ENCODE results near the gene TBC1D17. TPM values are rescaled to one million over a fixed set of nuclear protein-coding genes. Genes with fewer than 3 reads are reported as not detected.

The TBC1D17 gene
- total and polyA plus RNA-seq, 7 donors: 13.4 to 41.0 (median 26.1) TPM

GRCh38 chr19:49864890-49865289 lies 12.6 kb upstream of the TBC1D17 start:
- 91 to 93% methylated on average over 13 of the region's 13 CpGs for WGBS, 2 donors
- Histone ChIP-seq H3K4me1 (peaks cover 0 to 54% (median 47%) of the 10 kb centered on the region in 4 donors), H3K9me3 (no peaks in the 10 kb centered on the region), H3K27me3 (no peaks in the 10 kb centered on the region), H3K36me3 (peaks cover 3 to 40% (median 18%) of the 10 kb centered on the region in 4 donors), H3K4me3 (no peak overlapping the region), H3K27ac (peak overlapping the region; percentile 21 to 96 (median 58))
- DNase-seq: no peak
- intact Hi-C loops (cut with DNase I): no loop called here
- TF ChIP-seq EP300 (IDR thresholded peaks at IDR 0.05) (no peak), CTCF (IDR thresholded peaks at IDR 0.05) (no peak), POLR2A (IDR thresholded peaks at IDR 0.05) (no peak), POLR2AphosphoS5 (IDR thresholded peaks at IDR 0.05) (no peak)

- Histone ChIP-seq H3K9me3 (no peaks in the 10 kb centered on the region), H3K27me3 (no peaks in the 10 kb centered on the region), H3K4me1 (peaks cover 0 to 50% (median 46%) of the 10 kb centered on the region in 4 donors), H3K36me3 (peaks cover 6 to 34% (median 11%) of the 10 kb centered on the region in 4 donors), H3K27ac (peak within 1 kb of the TSS; percentile 90 to 96 (median 92)), H3K4me3 (peak within 1 kb of the TSS; percentile 65 to 81 (median 70))
- TF ChIP-seq POLR2AphosphoS5 (IDR thresholded peaks at IDR 0.05) (peak; percentile 65 to 90 (median 82)), CTCF (IDR thresholded peaks at IDR 0.05) (no peak), POLR2A (IDR thresholded peaks at IDR 0.05) (peak; percentile 49), EP300 (IDR thresholded peaks at IDR 0.05) (no peak)
- intact Hi-C loops (cut with DNase I): no loop called here
- WGBS, 2 donors: 0 to 1% methylated on average over 65 of the region's 65 CpGs
- DNase-seq: peak; percentile 95
Measured at GRCh38 chr19:49866933-49867782, 10.3 kb upstream of the TBC1D17 start, which contains the start of gene PNKP. PNKP (minus strand) TSS chr19:49867576; CDS start chr19:49867204, 372 bp downstream.

GRCh38 chr19:49869009-49869483 lies 8.5 kb upstream of the TBC1D17 start:
- intact Hi-C loops (cut with DNase I): no loop called here
- no peak for DNase-seq
- TF ChIP-seq EP300 (IDR thresholded peaks at IDR 0.05) (no peak), POLR2A (IDR thresholded peaks at IDR 0.05) (no peak), CTCF (IDR thresholded peaks at IDR 0.05) (no peak), POLR2AphosphoS5 (IDR thresholded peaks at IDR 0.05) (peak in 3 of 4 donors; percentile 19 to 40 (median 37))
- Histone ChIP-seq H3K27me3 (no peaks in the 10 kb centered on the region), H3K9me3 (no peaks in the 10 kb centered on the region), H3K4me3 (peak overlapping the region; percentile 8 to 64 (median 34)), H3K4me1 (peaks cover 0 to 53% (median 49%) of the 10 kb centered on the region in 4 donors), H3K27ac (peak overlapping the region; percentile 90 to 96 (median 92)), H3K36me3 (peaks cover 0 to 27% (median 5%) of the 10 kb centered on the region in 4 donors)
- 1 to 4% methylated on average over 15 of the region's 15 CpGs for WGBS, 2 donors

GRCh38 chr19:49869484-49870308 lies 7.8 kb upstream of the TBC1D17 start:
- WGBS, 2 donors: 1% methylated on average over 67 of the region's 67 CpGs
- H3K4me3 ChIP-seq: peak overlapping the region; percentile 42 to 64 (median 56)
- H3K27ac ChIP-seq: peak overlapping the region; percentile 91 to 96 (median 92)
- intact Hi-C loops (cut with DNase I): no loop called here
- H3K36me3 ChIP-seq: peaks cover 0 to 24% (median 5%) of the 10 kb centered on the region in 4 donors
- no peaks in the 10 kb centered on the region for H3K27me3 ChIP-seq
- TF ChIP-seq POLR2AphosphoS5 (IDR thresholded peaks at IDR 0.05) (peak; percentile 84 to 87 (median 86)), EP300 (IDR thresholded peaks at IDR 0.05) (no peak), POLR2A (IDR thresholded peaks at IDR 0.05) (peak; percentile 64 to 78)
- DNase-seq: peak; percentile 98
- peaks cover 0 to 54% (median 51%) of the 10 kb centered on the region in 4 donors for H3K4me1 ChIP-seq
- no peaks in the 10 kb centered on the region for H3K9me3 ChIP-seq
